Mesenchymal stem cell (in vitro differentiated cells and primary cell): ENCODE results near the gene KASH5.

ENCODE experiments used
- DNase-seq: peaks from one replicate; pipeline ENCODE4 v3.0.0-alpha.2; 2013
- H2AFZ ChIP-seq: one replicate; pipeline ENCODE4 v1.6.1; 2013; ENCODE audit warnings: low read depth, mild to moderate bottlenecking, control low read depth, inconsistent platforms, low read length, moderate library complexity
- H2AK5ac ChIP-seq: 2 replicates; pipeline ENCODE4 v1.6.1; 2013; ENCODE audit warnings: low read length, moderate library complexity, mild to moderate bottlenecking, inconsistent platforms; ENCODE audit not compliant: severe bottlenecking
- H2BK120ac ChIP-seq: one replicate; pipeline ENCODE4 v1.6.1; 2013; ENCODE audit warnings: low read depth, mild to moderate bottlenecking, inconsistent platforms, low read length, moderate library complexity
- H2BK12ac ChIP-seq, 2 experiments: one replicate each; pipeline ENCODE4 v1.6.1; 2013; ENCODE audit warnings: inconsistent platforms in 2 of 2, low read length in 2 of 2, mild to moderate bottlenecking in 2 of 2, moderate library complexity in 2 of 2, control low read depth in 1 of 2
- H2BK15ac ChIP-seq: one replicate; pipeline ENCODE4 v1.6.1; 2013; ENCODE audit warnings: mild to moderate bottlenecking, low read depth, inconsistent platforms; ENCODE audit not compliant: poor library complexity, severe bottlenecking
- H2BK5ac ChIP-seq: 2 replicates; pipeline ENCODE4 v1.6.1; 2013; ENCODE audit warnings: low read depth, mild to moderate bottlenecking, low read length, control low read depth, inconsistent platforms; ENCODE audit not compliant: poor library complexity, severe bottlenecking
- H3K14ac ChIP-seq, 2 experiments: one replicate each; pipeline ENCODE4 v1.6.1; 2013; ENCODE audit warnings: inconsistent platforms in 2 of 2, low read length in 2 of 2, control low read depth in 1 of 2, mild to moderate bottlenecking in 1 of 2, moderate library complexity in 1 of 2
- H3K18ac ChIP-seq, 2 experiments: one replicate each; pipeline ENCODE4 v1.6.1; 2013; ENCODE audit warnings: inconsistent platforms in 2 of 2, low read length in 2 of 2, control low read depth in 1 of 2, low read depth in 1 of 2, mild to moderate bottlenecking in 1 of 2
- H3K23ac ChIP-seq, 2 experiments: one replicate each; pipeline ENCODE4 v1.6.1; 2013; ENCODE audit warnings: inconsistent platforms in 2 of 2, low read length in 2 of 2, mild to moderate bottlenecking in 2 of 2, moderate library complexity in 2 of 2, control low read depth in 1 of 2
- H3K27ac ChIP-seq: 2 replicates; pipeline ENCODE4 v1.5.1; 2013; ENCODE audit warnings: mild to moderate bottlenecking, moderate library complexity, low read length, control low read depth, inconsistent platforms; ENCODE audit not compliant: poor library complexity, severe bottlenecking
- H3K27me3 ChIP-seq, 2 experiments: 2 replicates each; pipeline versions ENCODE4 v1.6.1 to v1.7.0; 2013; ENCODE audit warnings: low read length in 2 of 2, mild to moderate bottlenecking in 2 of 2, moderate library complexity in 2 of 2, control low read depth in 1 of 2, inconsistent platforms in 1 of 2; ENCODE audit not compliant: control insufficient read depth in 1 of 2, insufficient read depth in 1 of 2
- H3K36me3 ChIP-seq, 2 experiments: 2 replicates each; pipeline versions ENCODE4 v1.6.1 to v1.7.0; 2013; ENCODE audit warnings: low read length in 2 of 2, control low read depth in 1 of 2, inconsistent platforms in 1 of 2, low read depth in 1 of 2, mild to moderate bottlenecking in 1 of 2; ENCODE audit not compliant: insufficient read depth in 2 of 2, control insufficient read depth in 1 of 2
- H3K4ac ChIP-seq, 2 experiments: one replicate each; pipeline ENCODE4 v1.6.1; 2013; ENCODE audit warnings: inconsistent platforms in 2 of 2, low read length in 2 of 2, mild to moderate bottlenecking in 2 of 2, moderate library complexity in 2 of 2, control low read depth in 1 of 2, low read depth in 1 of 2
- H3K4me1 ChIP-seq: 2 replicates; pipeline ENCODE4 v1.6.1; 2013; ENCODE audit warnings: low read depth, low read length, control low read depth; ENCODE audit not compliant: control insufficient read depth, insufficient read depth
- H3K4me2 ChIP-seq: 2 replicates; pipeline ENCODE4 v1.6.1; 2013; ENCODE audit warnings: low read length, mild to moderate bottlenecking, inconsistent platforms; ENCODE audit not compliant: poor library complexity, severe bottlenecking
- H3K4me3 ChIP-seq, 2 experiments: 2 replicates each; pipeline versions ENCODE4 v1.5.1 to v1.7.0; 2013; ENCODE audit warnings: low read length in 2 of 2, mild to moderate bottlenecking in 2 of 2, control low read depth in 1 of 2, low read depth in 1 of 2; ENCODE audit not compliant: insufficient read depth in 1 of 2
- H3K79me1 ChIP-seq: replicated peaks from 2 replicates; pipeline ENCODE4 v1.6.1; 2013; ENCODE audit warnings: mild to moderate bottlenecking, control low read depth, low read length, inconsistent platforms; ENCODE audit not compliant: poor library complexity, severe bottlenecking
- H3K9ac ChIP-seq: 2 replicates; pipeline ENCODE4 v1.7.0; 2013; ENCODE audit warnings: mild to moderate bottlenecking, low read length, moderate library complexity
- H3K9me3 ChIP-seq: 2 replicates; pipeline ENCODE4 v1.7.0; 2013; ENCODE audit warnings: mild to moderate bottlenecking, low read length; ENCODE audit not compliant: control insufficient read depth
- H4K8ac ChIP-seq: one replicate; pipeline ENCODE4 v1.6.1; 2013; ENCODE audit warnings: inconsistent platforms, mild to moderate bottlenecking, low read length, moderate library complexity
- H4K91ac ChIP-seq: one replicate; pipeline ENCODE4 v1.6.1; 2013; ENCODE audit warnings: mild to moderate bottlenecking, low read length, inconsistent platforms
- WGBS: methylation state at CpG from one replicate; pipeline ENCODE4 v1.1.7; 2013; ENCODE audit warnings: mixed read lengths; 5-methylcytosine and 5-hydroxymethylcytosine counted together

The KASH5 gene

DNA sequence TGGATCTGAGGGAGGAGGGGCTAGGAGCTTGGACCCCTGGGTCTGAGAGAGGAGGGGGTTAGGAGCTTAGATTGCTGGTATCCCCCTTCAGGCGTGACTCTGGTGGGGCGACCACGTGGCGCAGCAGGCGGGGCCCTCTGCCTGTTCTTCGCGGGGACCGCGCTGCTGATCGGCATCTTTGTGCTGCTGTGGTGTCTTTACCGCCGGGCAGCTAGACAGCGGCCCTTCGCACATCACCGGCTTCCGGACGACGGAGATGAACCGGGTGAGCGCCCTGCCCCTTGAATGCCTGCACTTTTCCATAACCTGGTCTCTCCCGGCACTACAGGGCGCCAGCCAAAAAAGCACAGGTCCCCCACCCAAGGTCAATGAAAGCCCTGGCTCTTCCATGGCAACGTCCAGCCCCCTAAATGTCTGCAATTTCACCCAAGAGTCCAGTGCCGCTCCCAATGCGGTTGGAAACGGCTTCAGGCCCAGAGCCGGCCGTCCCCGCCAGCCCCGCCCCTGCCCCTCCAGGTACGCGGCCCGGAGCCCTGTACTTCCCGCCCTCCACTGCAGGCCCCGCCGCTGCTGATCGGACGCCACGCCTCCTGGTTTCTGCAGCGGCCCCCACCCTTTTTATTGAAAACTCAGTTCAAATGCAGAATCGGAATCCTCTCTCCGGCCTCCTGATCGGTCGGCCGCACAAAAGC, 40.0 kb downstream of the KASH5 start:
- H3K27me3 ChIP-seq = peaks cover 81 to 96% of the 10 kb centered on the region in 2 experiments
- no peak overlapping the region for H3K4me3 ChIP-seq
- DNase-seq = no peak
- H3K27ac ChIP-seq = no peak overlapping the region
- H3K4me2 ChIP-seq = peak overlapping the region; percentile 64
- H3K14ac ChIP-seq = no peak overlapping the region
- no peak overlapping the region for H2BK5ac ChIP-seq
- H3K23ac ChIP-seq = no peak overlapping the region
- H2BK12ac ChIP-seq = no peak overlapping the region
- H3K79me1 ChIP-seq = no peaks in the 10 kb centered on the region
- whole genome bisulfite sequencing = 2% methylated on average over 44 of the region's 45 CpGs
- H2BK120ac ChIP-seq = no peak overlapping the region
- H2AK5ac ChIP-seq = no peak overlapping the region
- peaks cover 14% of the 10 kb centered on the region for H3K4me1 ChIP-seq
- no peaks in the 10 kb centered on the region for H3K36me3 ChIP-seq
- H3K18ac ChIP-seq = no peak overlapping the region
- H2AFZ ChIP-seq = no peak overlapping the region
- H4K8ac ChIP-seq = no peak overlapping the region
- H3K9me3 ChIP-seq = no peaks in the 10 kb centered on the region
- H2BK15ac ChIP-seq = no peak overlapping the region
- no peak overlapping the region for H3K4ac ChIP-seq
- no peak overlapping the region for H3K9ac ChIP-seq
- no peak overlapping the region for H4K91ac ChIP-seq

DNA sequence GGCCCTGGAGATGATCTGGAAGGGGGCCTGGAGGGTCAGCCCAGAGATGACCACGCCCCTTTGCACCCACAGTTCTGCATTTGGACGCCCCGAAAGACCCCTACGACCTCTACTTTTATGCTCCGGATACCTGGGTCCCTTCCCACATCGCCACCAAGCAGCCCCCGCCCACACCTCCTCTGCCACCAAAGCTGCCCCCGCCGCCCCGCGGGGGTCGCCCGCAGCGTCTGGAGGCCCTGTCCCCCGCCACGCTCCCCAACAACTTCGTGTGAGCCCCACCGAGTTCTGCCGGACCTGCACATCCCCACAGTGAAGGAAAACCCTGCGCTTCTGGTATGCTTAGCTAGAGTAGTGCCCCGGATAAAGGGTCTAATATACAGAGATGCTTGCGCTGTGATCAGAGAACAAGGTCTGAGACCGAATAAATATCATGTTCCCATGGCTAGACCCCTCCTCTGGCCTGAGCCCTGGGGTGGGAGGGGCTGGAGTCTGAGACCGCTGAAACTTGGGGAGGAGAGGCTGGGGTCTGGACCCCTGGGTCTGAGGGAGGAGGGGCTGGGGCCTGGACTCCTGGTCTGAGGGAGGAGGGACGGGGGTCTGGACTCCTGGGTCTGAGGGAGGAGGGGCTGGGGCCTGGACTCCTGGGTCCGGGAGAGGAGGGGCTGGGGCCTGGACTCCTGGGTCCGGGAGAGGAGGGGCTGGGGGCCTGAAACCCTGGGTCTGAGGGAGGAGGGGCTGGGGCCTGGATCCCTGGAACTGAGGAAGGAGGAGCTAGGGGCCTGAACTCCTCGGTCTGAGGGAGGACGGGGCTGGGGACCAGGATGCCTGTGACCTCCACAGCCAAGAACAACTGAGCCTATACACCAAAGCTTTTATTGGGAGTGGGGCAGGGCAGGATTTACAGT, 40.8 kb downstream of the KASH5 start:
- Histone ChIP-seq H2BK15ac (no peak overlapping the region), H3K4ac (no peak overlapping the region), H4K8ac (no peak overlapping the region), H3K79me1 (no peaks in the 10 kb centered on the region), H3K4me1 (peaks cover 10% of the 10 kb centered on the region), H3K9me3 (no peaks in the 10 kb centered on the region), H3K14ac (no peak overlapping the region), H3K36me3 (no peaks in the 10 kb centered on the region), H2BK120ac (no peak overlapping the region), H3K4me3 (no peak overlapping the region), H3K27me3 (peaks cover 79 to 92% of the 10 kb centered on the region in 2 experiments), H2AFZ (no peak overlapping the region), H3K27ac (no peak overlapping the region), H3K4me2 (peak overlapping the region; percentile 64), H2AK5ac (no peak overlapping the region), H2BK12ac (no peak overlapping the region), H3K9ac (no peak overlapping the region), H3K18ac (no peak overlapping the region), H2BK5ac (no peak overlapping the region), H3K23ac (no peak overlapping the region), H4K91ac (no peak overlapping the region)
- 25% methylated on average over 27 of the region's 29 CpGs for WGBS
- no peak for DNase-seq

DNA sequence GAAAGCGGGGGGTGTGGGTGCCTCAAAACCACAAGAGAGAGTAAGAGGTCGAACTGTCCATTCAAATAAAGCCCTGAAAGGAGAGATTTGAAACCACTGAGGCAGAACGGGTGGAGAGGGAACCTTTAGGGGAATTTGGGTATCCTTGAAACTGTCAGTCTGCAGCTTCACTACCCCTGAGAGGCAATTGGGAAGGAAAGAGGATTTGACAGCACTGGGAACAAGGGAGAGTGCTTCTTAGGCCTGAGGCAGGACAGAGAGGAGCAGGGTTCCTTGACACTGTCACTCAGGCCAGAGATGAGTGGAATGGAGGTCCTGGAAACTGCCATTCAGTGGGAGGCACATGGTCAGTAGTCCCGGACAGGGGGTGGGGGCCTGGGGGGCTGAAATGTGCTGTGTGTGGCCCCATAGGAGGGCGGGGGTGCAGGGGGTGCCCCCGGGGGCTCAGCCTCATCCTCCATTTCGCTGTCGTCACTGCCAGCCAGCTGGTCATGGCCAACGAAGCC, 42.2 kb downstream of the KASH5 start:
- H2BK15ac ChIP-seq = no peak overlapping the region
- no peak overlapping the region for H2BK5ac ChIP-seq
- no peaks in the 10 kb centered on the region for H3K36me3 ChIP-seq
- no peak overlapping the region for H2AK5ac ChIP-seq
- no peak overlapping the region for H2BK120ac ChIP-seq
- no peak overlapping the region for H3K23ac ChIP-seq
- no peak overlapping the region for H3K14ac ChIP-seq
- no peak overlapping the region for H3K4me3 ChIP-seq
- no peak overlapping the region for H3K9ac ChIP-seq
- H4K8ac ChIP-seq = no peak overlapping the region
- H3K9me3 ChIP-seq = no peaks in the 10 kb centered on the region
- H3K27ac ChIP-seq = no peak overlapping the region
- no peak overlapping the region for H3K18ac ChIP-seq
- no peaks in the 10 kb centered on the region for H3K79me1 ChIP-seq
- H3K27me3 ChIP-seq = peaks cover 69 to 78% of the 10 kb centered on the region in 2 experiments
- no peak for DNase-seq
- H4K91ac ChIP-seq = no peak overlapping the region
- H3K4me2 ChIP-seq = no peak overlapping the region
- 86% methylated on average over 9 of the region's 9 CpGs for WGBS
- peaks cover 10% of the 10 kb centered on the region for H3K4me1 ChIP-seq
- no peak overlapping the region for H2BK12ac ChIP-seq
- no peak overlapping the region for H2AFZ ChIP-seq
- H3K4ac ChIP-seq = no peak overlapping the region

DNA sequence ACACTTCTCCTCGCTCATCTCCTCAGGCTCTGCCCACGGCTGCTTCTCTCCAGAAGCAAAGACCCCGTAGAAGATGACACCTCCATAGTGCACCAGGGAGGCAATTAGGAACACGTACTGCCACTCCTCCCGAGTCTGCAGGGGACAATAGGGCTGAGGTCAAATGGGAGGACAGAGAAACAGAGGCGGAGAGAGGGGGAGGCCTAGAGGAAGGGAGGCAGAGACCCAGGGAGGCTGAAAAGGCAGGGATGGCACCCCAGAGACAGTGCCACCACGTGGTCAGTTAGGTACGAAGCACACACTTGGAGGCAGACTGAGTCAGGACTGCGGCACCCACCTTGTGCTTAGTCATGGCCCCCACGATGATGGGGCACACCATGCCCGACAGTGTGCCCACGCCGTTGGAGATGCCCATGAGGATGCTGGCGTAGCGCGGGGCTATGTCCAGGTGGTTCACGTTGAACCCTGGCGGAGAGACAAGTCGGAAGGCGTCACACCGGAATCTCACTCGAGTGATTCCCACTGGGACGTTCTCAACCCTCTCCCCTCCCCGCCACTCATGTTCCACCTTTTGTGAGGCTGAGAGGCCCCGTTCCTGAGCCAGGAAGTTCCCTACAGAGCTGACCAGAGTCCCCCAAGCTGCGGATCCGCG, 42.8 kb downstream of the KASH5 start:
- Histone ChIP-seq H3K4me3 (no peak overlapping the region), H2BK5ac (no peak overlapping the region), H3K23ac (no peak overlapping the region), H3K4ac (no peak overlapping the region), H3K79me1 (no peaks in the 10 kb centered on the region), H3K18ac (no peak overlapping the region), H3K4me2 (no peak overlapping the region), H4K8ac (no peak overlapping the region), H2AK5ac (no peak overlapping the region), H2AFZ (no peak overlapping the region), H2BK12ac (no peak overlapping the region), H3K36me3 (no peaks in the 10 kb centered on the region), H4K91ac (no peak overlapping the region), H3K27me3 (peaks cover 64 to 77% of the 10 kb centered on the region in 2 experiments), H3K9me3 (no peaks in the 10 kb centered on the region), H3K4me1 (peaks cover 10% of the 10 kb centered on the region), H2BK15ac (no peak overlapping the region), H2BK120ac (no peak overlapping the region), H3K14ac (no peak overlapping the region), H3K27ac (no peak overlapping the region), H3K9ac (no peak overlapping the region)
- no peak for DNase-seq
- 84% methylated on average over 26 of the region's 28 CpGs for WGBS
